SK-N-SH (cell line): ENCODE results near the gene PRR35.

Experiments used
- EP300 ChIP-seq, 2 experiments: IDR thresholded peaks; 2 replicates each; pipeline versions ENCODE4 v1.4.0 to v1.6.1; 2012; ENCODE audit warnings: borderline replicate concordance in 1 of 2, low read depth in 1 of 2, low read length in 1 of 2
- EZH2phosphoT487 ChIP-seq: fragments of 200-600 bp; sonication (generic); IDR thresholded peaks from 2 replicates; pipeline ENCODE4 v1.6.1; 2017; ENCODE audit warnings: low read depth, mixed run types, mild to moderate bottlenecking, antibody characterized with exemption, moderate library complexity, borderline replicate concordance
- FOXM1 ChIP-seq: IDR thresholded peaks from 2 replicates; pipeline ENCODE4 v1.4.0; 2012; ENCODE audit warnings: low read depth, mild to moderate bottlenecking
- GABPA ChIP-seq: IDR thresholded peaks from 2 replicates; pipeline ENCODE4 v1.4.0; 2012; ENCODE audit warnings: low read depth, mild to moderate bottlenecking
- MEF2A ChIP-seq: IDR thresholded peaks from 2 replicates; pipeline ENCODE4 v1.4.0; 2012; ENCODE audit warnings: low read depth, borderline replicate concordance
- NRF1 ChIP-seq: IDR thresholded peaks from 2 replicates; pipeline ENCODE4 v1.6.1; 2012; ENCODE audit warnings: low read depth, mild to moderate bottlenecking, low read length
- RAD21 ChIP-seq: IDR thresholded peaks from 2 replicates; pipeline ENCODE4 v1.6.1; 2012; ENCODE audit warnings: mild to moderate bottlenecking, low read length
- SIN3A ChIP-seq: IDR thresholded peaks from 2 replicates; pipeline ENCODE4 v1.6.1; 2012; ENCODE audit warnings: low read depth, mild to moderate bottlenecking, low read length, moderate library complexity, borderline replicate concordance
- SMC3 ChIP-seq: IDR thresholded peaks from 2 replicates; pipeline ENCODE4 v1.6.1; 2012; ENCODE audit warnings: low read depth, low read length, improper control_type of control experiment
- TAF1 ChIP-seq: IDR thresholded peaks from 2 replicates; pipeline ENCODE4 v1.6.1; 2012; ENCODE audit warnings: low read depth, mild to moderate bottlenecking, low read length, moderate library complexity, borderline replicate concordance
- TEAD4 ChIP-seq: IDR thresholded peaks from 2 replicates; pipeline ENCODE4 v1.4.0; 2012; ENCODE audit warnings: mild to moderate bottlenecking, borderline replicate concordance; ENCODE audit not compliant: insufficient read depth
- USF1 ChIP-seq: IDR thresholded peaks from 2 replicates; pipeline ENCODE4 v1.4.0; 2012; ENCODE audit warnings: low read depth, borderline replicate concordance
- TF ChIP-seq, protein P1 (sequence below): fragments of 200-600 bp; sonication (generic); IDR thresholded peaks from 2 replicates; pipeline ENCODE4 v1.6.1; 2017; ENCODE audit warnings: antibody characterized with exemption, mild to moderate bottlenecking, moderate library complexity

DNA sequence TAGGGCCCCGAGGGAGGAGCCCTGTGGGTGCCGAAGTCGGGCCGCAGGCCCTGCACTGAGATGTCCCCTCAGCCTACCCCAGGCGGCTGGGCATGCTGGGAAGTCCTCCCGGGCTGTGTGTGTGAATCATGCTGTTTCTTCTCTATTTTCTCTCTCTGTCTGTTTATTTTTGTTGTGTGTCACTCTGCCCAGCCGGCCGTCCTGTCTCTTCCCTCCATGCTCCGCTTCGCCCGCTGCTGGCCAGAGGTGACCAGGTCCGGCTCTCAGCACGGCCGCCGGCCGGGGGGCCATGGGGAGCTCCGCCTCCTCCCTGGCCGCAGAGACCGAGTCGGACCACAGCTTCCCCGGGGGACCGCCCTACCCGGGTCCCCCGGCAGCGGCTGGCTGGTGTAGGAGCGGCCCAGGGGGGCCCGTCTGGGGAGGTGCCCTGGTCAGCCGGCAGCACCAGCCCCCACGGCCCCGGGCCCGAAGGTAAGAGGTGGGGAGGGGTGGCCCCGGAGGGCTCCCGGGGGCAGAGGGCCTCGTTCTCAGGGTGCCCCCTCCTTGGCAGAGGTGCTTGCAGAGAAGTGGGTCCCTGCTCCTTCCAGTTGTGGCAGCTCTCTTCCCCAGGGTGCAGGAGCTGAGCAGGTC, 20.2 kb upstream of the PRR35 start:
- no peak for TF ChIP-seq MEF2A
- TF ChIP-seq USF1 = no peak
- TF ChIP-seq, protein P1, sequence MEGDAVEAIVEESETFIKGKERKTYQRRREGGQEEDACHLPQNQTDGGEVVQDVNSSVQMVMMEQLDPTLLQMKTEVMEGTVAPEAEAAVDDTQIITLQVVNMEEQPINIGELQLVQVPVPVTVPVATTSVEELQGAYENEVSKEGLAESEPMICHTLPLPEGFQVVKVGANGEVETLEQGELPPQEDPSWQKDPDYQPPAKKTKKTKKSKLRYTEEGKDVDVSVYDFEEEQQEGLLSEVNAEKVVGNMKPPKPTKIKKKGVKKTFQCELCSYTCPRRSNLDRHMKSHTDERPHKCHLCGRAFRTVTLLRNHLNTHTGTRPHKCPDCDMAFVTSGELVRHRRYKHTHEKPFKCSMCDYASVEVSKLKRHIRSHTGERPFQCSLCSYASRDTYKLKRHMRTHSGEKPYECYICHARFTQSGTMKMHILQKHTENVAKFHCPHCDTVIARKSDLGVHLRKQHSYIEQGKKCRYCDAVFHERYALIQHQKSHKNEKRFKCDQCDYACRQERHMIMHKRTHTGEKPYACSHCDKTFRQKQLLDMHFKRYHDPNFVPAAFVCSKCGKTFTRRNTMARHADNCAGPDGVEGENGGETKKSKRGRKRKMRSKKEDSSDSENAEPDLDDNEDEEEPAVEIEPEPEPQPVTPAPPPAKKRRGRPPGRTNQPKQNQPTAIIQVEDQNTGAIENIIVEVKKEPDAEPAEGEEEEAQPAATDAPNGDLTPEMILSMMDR = no peak
- no peak for TF ChIP-seq TEAD4
- TF ChIP-seq GABPA = no peak
- TF ChIP-seq TAF1 = no peak
- TF ChIP-seq EP300 (IDR thresholded peaks at IDR 0.05; ENCODE audit: borderline replicate concordance in 1 of 2, low read depth in 1 of 2, low read length in 1 of 2) = no peak
- TF ChIP-seq FOXM1 = no peak
- TF ChIP-seq SMC3 = no peak
- no peak for TF ChIP-seq NRF1
- TF ChIP-seq EZH2phosphoT487 = no peak
- no peak for TF ChIP-seq RAD21
- no peak for TF ChIP-seq SIN3A
